Naive B cell (primary cell): ENCODE data around the gene GPR63. TPM values are rescaled to one million over a fixed set of nuclear protein-coding genes. Genes with fewer than 3 reads are reported as not detected.
"Not testable (repeated sequence)": the region's sequence is repeated elsewhere in the genome, so short reads cannot be mapped to it uniquely, and the experiment has no call there.

Source experiments
- ATAC-seq, 2 donors: fragments of 150-1000 bp; cut with Tn5 transposase; 2 replicates each; pipeline ENCODE4 v1.10.0; 2021; ENCODE audit warnings: low read depth in 2 of 2, mild to moderate bottlenecking in 2 of 2, moderate library complexity in 2 of 2
- DNase-seq: peaks from one replicate; pipeline ENCODE4 v3.0.0; 2022
- H3K27ac Mint-ChIP-seq, 6 donors: one replicate each; pipeline ENCODE4 v1.8.0; 2020 to 2022; ENCODE audit warnings: mild to moderate bottlenecking in 6 of 6, mixed read lengths in 6 of 6, moderate library complexity in 5 of 6, inconsistent platforms in 2 of 6
- H3K27me3 Mint-ChIP-seq, 3 donors: one replicate each; pipeline ENCODE4 v1.8.0; 2021 to 2022; ENCODE audit warnings: mixed read lengths in 3 of 3, mild to moderate bottlenecking in 1 of 3
- H3K36me3 Mint-ChIP-seq, 2 donors: one replicate each; pipeline ENCODE4 v1.8.0; 2020 to 2022; ENCODE audit warnings: mixed read lengths in 2 of 2, inconsistent platforms in 1 of 2, mild to moderate bottlenecking in 1 of 2
- H3K4me1 Mint-ChIP-seq, 3 donors: one replicate each; pipeline ENCODE4 v1.8.0; 2020 to 2022; ENCODE audit warnings: mixed read lengths in 3 of 3, inconsistent platforms in 1 of 3, mild to moderate bottlenecking in 1 of 3, moderate library complexity in 1 of 3
- H3K4me3 Mint-ChIP-seq, 8 donors: one replicate each; pipeline ENCODE4 v1.8.0; 2020 to 2022; ENCODE audit warnings: mild to moderate bottlenecking in 8 of 8, mixed read lengths in 8 of 8, moderate library complexity in 8 of 8, inconsistent platforms in 2 of 8
- H3K9me3 Mint-ChIP-seq, 7 donors: one replicate each; pipeline ENCODE4 v1.8.0; 2020 to 2022; ENCODE audit warnings: mixed read lengths in 7 of 7, mild to moderate bottlenecking in 5 of 7, inconsistent platforms in 2 of 7, moderate library complexity in 1 of 7
- polyA plus RNA-seq, 6 donors: library from polyadenylated mRNA; unstranded; fragments of 300-500 nt; fragmentation: Illumina TruSeq; gene quantifications; one replicate each; pipeline ENCODE4 v1.2.3, GENCODE V29; 2021; ENCODE audit warnings: low read depth in 6 of 6

Gene GPR63
- polyA plus RNA-seq, result not detected

GRCh38 chr6:96837081-96837971 lies at the start of gene GPR63:
TSS of gene GPR63 (minus strand) at chr6:96837477. CDS start at chr6:96799731, 37,746 bp downstream.
- Mint-ChIP-seq H3K27ac (peak within 1 kb of the TSS in 2 of 6 donors; percentile 63 to 78), H3K27me3 (peaks cover 42 to 62% (median 44%) of the 10 kb centered on the region in 3 donors), H3K4me1 (peaks cover 16 to 22% (median 17%) of the 10 kb centered on the region in 3 donors), H3K9me3 (no peaks in the 10 kb centered on the region), H3K4me3 (peak within 1 kb of the TSS; percentile 86 to 95 (median 92)), H3K36me3 (no peaks in the 10 kb centered on the region)
- DNase-seq, result peak; percentile 36
- peak; percentile 76 to 77 for ATAC-seq

GRCh38 chr6:96886519-96886918 lies 49.2 kb upstream of the GPR63 start:
- Mint-ChIP-seq H3K27ac (no peak overlapping the region), H3K9me3 (no peaks in the 10 kb centered on the region), H3K4me1 (peaks cover 2 to 5% (median 4%) of the 10 kb centered on the region in 3 donors), H3K4me3 (no peak overlapping the region), H3K27me3 (peaks cover 0 to 8% (median 6%) of the 10 kb centered on the region in 3 donors), H3K36me3 (no peaks in the 10 kb centered on the region)
- ATAC-seq (no peak), DNase-seq (no peak)

GRCh38 chr6:96885187-96885631 lies 47.9 kb upstream of the GPR63 start:
- H3K27ac Mint-ChIP-seq, DNase-seq, H3K4me3 Mint-ChIP-seq, H3K4me1 Mint-ChIP-seq, H3K36me3 Mint-ChIP-seq, H3K9me3 Mint-ChIP-seq: not testable (repeated sequence)
- peaks cover 8 to 12% (median 8%) of the 10 kb centered on the region in 3 donors for H3K27me3 Mint-ChIP-seq
- peak; percentile 23 to 27 for ATAC-seq

GRCh38 chr6:96878143-96878542 lies 40.9 kb upstream of the GPR63 start:
- no peak for ATAC-seq
- Mint-ChIP-seq H3K4me3 (no peak overlapping the region), H3K9me3 (no peaks in the 10 kb centered on the region), H3K27me3 (peaks cover 9 to 19% (median 17%) of the 10 kb centered on the region in 3 donors), H3K4me1 (no peaks in the 10 kb centered on the region), H3K36me3 (no peaks in the 10 kb centered on the region), H3K27ac (no peak overlapping the region)
- DNase-seq, result no peak

DNA sequence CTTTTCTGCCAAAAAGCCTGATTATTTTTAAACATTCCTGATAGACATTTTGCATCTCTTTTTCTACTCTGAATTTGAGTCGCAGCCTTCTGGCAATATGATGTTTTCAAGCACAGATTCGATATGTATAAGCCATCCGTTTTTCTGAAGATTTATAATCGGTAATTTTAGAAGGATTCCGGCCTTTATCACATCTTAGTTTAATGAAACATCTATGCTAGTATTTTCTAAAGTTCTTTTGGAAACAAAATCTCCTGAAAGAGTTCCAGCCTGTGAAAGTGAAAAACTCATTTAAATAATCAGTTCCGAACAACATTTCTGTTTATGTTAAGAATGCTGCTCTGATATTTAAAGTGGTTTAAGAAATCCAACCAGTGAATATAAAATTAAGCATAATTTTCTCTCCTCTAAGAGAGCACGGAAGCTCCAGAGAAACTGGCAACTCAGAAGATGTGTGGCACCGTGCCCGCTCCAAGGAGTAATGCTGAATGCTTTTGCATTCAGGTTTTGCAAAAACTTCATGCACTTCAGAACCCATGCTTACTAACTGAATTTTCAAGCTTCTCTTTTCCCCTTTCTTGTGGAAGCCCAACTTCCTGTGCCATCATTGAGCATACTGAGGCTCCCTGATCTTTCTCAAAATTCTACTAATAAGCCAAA lies 39.7 kb upstream of the GPR63 start:
- Mint-ChIP-seq H3K36me3 (no peaks in the 10 kb centered on the region), H3K27me3 (peaks cover 7 to 22% (median 19%) of the 10 kb centered on the region in 3 donors), H3K4me1 (no peaks in the 10 kb centered on the region), H3K9me3 (no peaks in the 10 kb centered on the region), H3K4me3 (no peak overlapping the region), H3K27ac (no peak overlapping the region)
- no peak for ATAC-seq
- DNase-seq, result no peak

DNA sequence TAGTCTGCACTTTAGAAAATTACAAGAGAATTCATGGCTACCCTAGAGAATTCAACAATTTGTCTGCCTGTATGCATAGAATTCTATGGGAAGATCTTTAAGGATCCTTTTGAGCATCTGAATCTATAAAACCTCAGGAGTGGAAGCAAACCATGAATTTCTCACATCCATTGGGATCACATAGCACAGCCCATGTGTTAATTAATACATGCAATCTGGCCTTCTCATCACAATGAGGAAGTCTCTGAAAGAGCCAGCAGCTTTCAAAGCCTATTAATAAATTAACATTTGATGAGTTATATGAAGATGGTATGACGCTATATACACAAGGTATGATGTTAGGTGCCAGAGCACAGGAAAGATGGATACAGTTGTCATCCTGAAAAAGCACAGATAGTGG lies 35.7 kb upstream of the GPR63 start:
- Mint-ChIP-seq H3K4me3 (no peak overlapping the region), H3K27me3 (peaks cover 7 to 19% (median 14%) of the 10 kb centered on the region in 3 donors), H3K4me1 (no peaks in the 10 kb centered on the region), H3K9me3 (peaks cover 0 to 3% (median 0%) of the 10 kb centered on the region in 7 donors), H3K36me3 (no peaks in the 10 kb centered on the region), H3K27ac (peak overlapping the region in 1 of 6 donors; percentile 7)
- no peak for DNase-seq
- no peak for ATAC-seq

GRCh38 chr6:96865055-96865405 lies 27.8 kb upstream of the GPR63 start:
- Mint-ChIP-seq H3K4me3 (no peak overlapping the region), H3K36me3 (peaks cover 0 to 12% of the 10 kb centered on the region in 2 donors)

DNA sequence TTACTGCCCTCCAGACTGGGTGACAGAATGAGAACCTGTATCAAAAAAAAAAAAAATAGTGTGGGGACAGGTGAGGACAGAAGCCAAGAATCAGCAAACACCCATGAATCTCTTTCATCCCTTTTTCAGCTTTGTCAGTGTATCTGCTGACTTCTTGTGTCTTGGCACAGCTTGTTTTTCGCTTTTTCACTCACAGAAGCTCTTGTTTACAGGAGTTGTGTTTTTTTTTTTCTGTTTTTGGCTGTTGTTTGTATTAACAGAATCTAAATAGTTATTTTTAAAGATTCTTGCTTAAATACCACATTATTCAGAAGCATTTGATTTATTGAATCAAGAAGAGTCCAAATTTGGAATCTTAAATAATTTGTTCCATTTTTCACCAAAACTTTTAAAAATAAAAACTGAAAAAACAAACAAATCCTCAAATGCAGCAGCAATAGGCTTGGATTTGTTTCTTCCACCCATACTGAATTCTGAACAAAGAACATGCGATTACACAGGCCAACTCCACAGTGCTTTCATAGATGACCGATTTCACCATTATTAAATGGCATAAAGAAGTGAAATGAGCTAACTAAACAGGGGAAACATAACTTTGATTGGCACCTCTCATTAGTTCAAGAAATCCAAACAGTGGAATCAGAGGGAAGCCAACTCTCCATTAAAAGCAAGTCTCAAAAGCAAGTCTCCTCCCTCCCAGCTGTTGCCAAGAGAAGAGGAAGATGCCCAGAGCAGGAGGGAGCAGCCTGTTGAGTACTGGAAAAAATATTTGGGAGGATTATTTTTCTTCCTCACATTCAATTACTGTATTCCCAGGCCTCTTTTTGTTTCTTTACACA lies 27.2 kb upstream of the GPR63 start:
- H3K4me3 Mint-ChIP-seq, result no peak overlapping the region
- peaks cover 0 to 12% of the 10 kb centered on the region in 2 donors for H3K36me3 Mint-ChIP-seq
- no peak overlapping the region for H3K27ac Mint-ChIP-seq
- H3K27me3 Mint-ChIP-seq, result peaks cover 47 to 60% (median 48%) of the 10 kb centered on the region in 3 donors
- ATAC-seq (no peak), DNase-seq (no peak)
- peaks cover 0 to 14% (median 3%) of the 10 kb centered on the region in 7 donors for H3K9me3 Mint-ChIP-seq
- H3K4me1 Mint-ChIP-seq, result no peaks in the 10 kb centered on the region

More at GRCh38 chr6:96865055-96865405, 27.8 kb upstream of the GPR63 start:
- no peak for DNase-seq
- no peaks in the 10 kb centered on the region for H3K4me1 Mint-ChIP-seq
- peaks cover 0 to 10% (median 3%) of the 10 kb centered on the region in 7 donors for H3K9me3 Mint-ChIP-seq
- no peak overlapping the region for H3K27ac Mint-ChIP-seq
- ATAC-seq, result no peak
- peaks cover 43 to 54% (median 47%) of the 10 kb centered on the region in 3 donors for H3K27me3 Mint-ChIP-seq

DNA sequence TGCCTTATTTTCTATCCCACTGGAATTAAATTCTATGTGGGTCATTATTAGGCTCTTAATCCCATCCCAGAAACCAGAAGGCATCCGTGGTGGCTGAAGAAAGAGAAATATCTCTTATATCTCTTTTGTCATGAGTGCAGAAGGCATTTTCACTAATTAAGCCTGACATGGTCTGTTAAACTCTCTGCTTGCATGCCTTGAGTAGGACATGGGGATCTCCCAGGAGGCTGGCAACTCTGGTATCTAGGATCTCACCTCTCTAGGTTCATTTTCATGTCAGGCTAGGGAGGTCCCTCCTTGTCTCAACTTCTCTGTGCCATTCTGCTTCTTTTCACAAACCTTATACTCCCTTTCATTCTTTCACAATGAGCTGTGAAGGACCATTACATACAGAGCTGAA lies 25.3 kb upstream of the GPR63 start:
- no peak overlapping the region for H3K27ac Mint-ChIP-seq
- H3K4me3 Mint-ChIP-seq, result no peak overlapping the region
- H3K9me3 Mint-ChIP-seq, result peaks cover 0 to 18% (median 2%) of the 10 kb centered on the region in 7 donors
- DNase-seq (no peak), ATAC-seq (no peak)
- no peaks in the 10 kb centered on the region for H3K4me1 Mint-ChIP-seq
- H3K36me3 Mint-ChIP-seq, result peaks cover 0 to 12% of the 10 kb centered on the region in 2 donors
- peaks cover 48 to 61% (median 61%) of the 10 kb centered on the region in 3 donors for H3K27me3 Mint-ChIP-seq

DNA sequence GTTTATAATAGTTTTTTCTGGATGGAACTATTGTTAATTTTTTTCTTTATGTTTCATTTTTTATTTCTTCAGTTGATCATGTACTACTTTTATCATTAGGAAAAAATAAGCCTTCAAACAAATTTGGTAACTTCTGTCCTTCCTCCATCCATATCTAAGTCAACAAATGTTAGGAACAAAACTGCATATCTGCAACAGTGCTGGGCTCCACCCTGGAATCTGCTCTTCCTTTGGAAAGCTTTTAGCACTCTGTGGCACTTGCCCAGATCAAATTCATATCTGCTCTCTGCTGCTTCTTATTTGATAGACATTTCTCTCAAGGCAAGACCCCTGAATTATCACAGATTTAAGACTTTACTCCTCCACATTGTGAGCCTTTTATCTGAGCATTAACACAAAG lies 24.3 kb upstream of the GPR63 start:
- no peak overlapping the region for H3K4me3 Mint-ChIP-seq
- no peak overlapping the region for H3K27ac Mint-ChIP-seq
- no peaks in the 10 kb centered on the region for H3K4me1 Mint-ChIP-seq
- ATAC-seq (no peak), DNase-seq (no peak)
- H3K36me3 Mint-ChIP-seq, result peaks cover 0 to 12% of the 10 kb centered on the region in 2 donors
- H3K27me3 Mint-ChIP-seq, result peaks cover 48 to 71% (median 66%) of the 10 kb centered on the region in 3 donors
- H3K9me3 Mint-ChIP-seq, result peaks cover 0 to 18% (median 2%) of the 10 kb centered on the region in 7 donors

GRCh38 chr6:96856856-96857255 lies 19.6 kb upstream of the GPR63 start:
- peaks cover 19 to 43% (median 36%) of the 10 kb centered on the region in 3 donors for H3K27me3 Mint-ChIP-seq
- ATAC-seq (no peak), DNase-seq (no peak)
- no peak overlapping the region for H3K27ac Mint-ChIP-seq
- no peak overlapping the region for H3K4me3 Mint-ChIP-seq
- peaks cover 0 to 12% of the 10 kb centered on the region in 2 donors for H3K36me3 Mint-ChIP-seq
- no peaks in the 10 kb centered on the region for H3K4me1 Mint-ChIP-seq
- H3K9me3 Mint-ChIP-seq, result peaks cover 0 to 23% (median 3%) of the 10 kb centered on the region in 7 donors

DNA sequence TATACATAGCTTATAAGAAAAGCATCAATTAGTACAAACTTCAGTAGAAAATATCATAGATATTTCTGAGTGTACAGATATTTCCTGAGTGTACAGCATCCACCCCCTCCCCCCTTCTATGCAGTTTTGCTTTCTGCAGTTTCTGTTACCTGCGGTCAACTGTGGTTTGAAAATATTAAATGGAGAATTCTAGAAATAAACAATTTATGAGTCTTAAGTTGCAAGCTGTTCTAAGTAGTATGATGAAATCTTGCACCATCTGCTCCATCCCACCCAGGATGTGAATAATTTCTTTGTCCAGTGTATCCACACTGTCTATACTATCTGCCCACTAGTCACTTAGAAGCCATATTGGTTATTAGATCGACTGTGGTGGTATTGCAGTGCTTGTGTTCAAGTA lies 15.8 kb upstream of the GPR63 start:
- peaks cover 5 to 17% (median 10%) of the 10 kb centered on the region in 3 donors for H3K27me3 Mint-ChIP-seq
- H3K4me3 Mint-ChIP-seq, result no peak overlapping the region
- H3K27ac Mint-ChIP-seq, result no peak overlapping the region
- peaks cover 0 to 14% (median 4%) of the 10 kb centered on the region in 7 donors for H3K9me3 Mint-ChIP-seq
- ATAC-seq (no peak), DNase-seq (no peak)
- H3K4me1 Mint-ChIP-seq, result no peaks in the 10 kb centered on the region
- no peaks in the 10 kb centered on the region for H3K36me3 Mint-ChIP-seq

DNA sequence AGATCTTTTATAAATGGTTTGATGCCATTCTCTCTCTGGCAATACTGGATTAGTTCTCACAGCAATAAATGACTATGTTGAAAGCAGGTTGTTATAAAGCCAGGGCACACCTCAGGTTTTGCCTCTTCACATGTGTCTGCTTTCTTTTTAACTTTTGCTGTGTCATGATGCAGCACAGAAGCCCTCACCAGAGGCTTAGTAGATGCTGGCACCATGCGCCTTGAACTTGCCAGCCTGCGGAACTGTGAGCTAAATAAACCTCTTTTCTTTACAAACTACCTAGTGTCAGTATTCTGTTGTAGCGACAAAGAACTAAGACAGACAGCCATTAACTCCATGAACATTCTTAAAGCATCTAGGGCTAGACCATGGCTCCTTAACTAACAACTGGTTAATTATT lies 15.3 kb upstream of the GPR63 start:
- no peak for ATAC-seq
- no peak for DNase-seq
- Mint-ChIP-seq H3K9me3 (peaks cover 0 to 14% (median 6%) of the 10 kb centered on the region in 7 donors), H3K27me3 (peaks cover 5 to 19% (median 7%) of the 10 kb centered on the region in 3 donors), H3K4me3 (no peak overlapping the region), H3K36me3 (no peaks in the 10 kb centered on the region), H3K4me1 (no peaks in the 10 kb centered on the region), H3K27ac (no peak overlapping the region)
